Liver (tissue), 9 donors: ENCODE results near the gene DNAH10. TPM values are rescaled to one million over a fixed set of nuclear protein-coding genes. Genes with fewer than 3 reads are reported as not detected.

Experiments
- DNase-seq: peaks from one replicate; pipeline ENCODE4 v3.0.0-alpha.2; 2017; ENCODE audit warnings: low spot score
- H3K27ac ChIP-seq, 2 donors: one replicate each; pipeline ENCODE4 v1.7.0; 2013; ENCODE audit warnings: inconsistent platforms in 2 of 2, low read length in 2 of 2, control low read depth in 1 of 2, low read depth in 1 of 2, mild to moderate bottlenecking in 1 of 2
- H3K27me3 ChIP-seq, 4 donors: one replicate each; pipeline versions ENCODE4 v1.6.1 to v1.7.0; 2013; ENCODE audit warnings: low read length in 3 of 4, inconsistent platforms in 1 of 4, mild to moderate bottlenecking in 1 of 4, moderate library complexity in 1 of 4; ENCODE audit not compliant: control insufficient read depth in 4 of 4, insufficient read depth in 4 of 4
- H3K36me3 ChIP-seq, 4 donors: one replicate each; pipeline versions ENCODE4 v1.6.1 to v1.7.0; 2013; ENCODE audit warnings: low read length in 3 of 4, mild to moderate bottlenecking in 3 of 4, low read depth in 1 of 4, moderate library complexity in 1 of 4; ENCODE audit not compliant: control insufficient read depth in 4 of 4, insufficient read depth in 3 of 4
- H3K4me1 ChIP-seq, 4 donors: one replicate each; pipeline versions ENCODE4 v1.6.1 to v1.7.0; 2013; ENCODE audit warnings: low read length in 3 of 4, mild to moderate bottlenecking in 3 of 4, moderate library complexity in 1 of 4; ENCODE audit not compliant: control insufficient read depth in 4 of 4, insufficient read depth in 4 of 4
- H3K4me3 ChIP-seq, 3 donors: one replicate each; pipeline versions ENCODE4 v1.6.1 to v1.7.0; 2013; ENCODE audit warnings: low read length in 3 of 3, control low read depth in 1 of 3, low read depth in 1 of 3, mild to moderate bottlenecking in 1 of 3
- H3K9ac ChIP-seq, 2 donors: one replicate each; pipeline ENCODE4 v1.7.0; 2013; ENCODE audit warnings: low read length in 2 of 2, mild to moderate bottlenecking in 2 of 2, moderate library complexity in 2 of 2, control low read depth in 1 of 2, low read depth in 1 of 2
- H3K9me3 ChIP-seq, 4 donors: one replicate each; pipeline versions ENCODE4 v1.6.1 to v1.7.0; 2013; ENCODE audit warnings: low read length in 3 of 4; ENCODE audit not compliant: control insufficient read depth in 4 of 4
- CTCF ChIP-seq: fragments of 150-350 bp; IDR thresholded peaks from 2 replicates; pipeline ENCODE4 v1.5.1; 2017; ENCODE audit warnings: improper control_type of control experiment, low read depth, low read length; ENCODE audit not compliant: missing input control
- FOXA1 ChIP-seq: IDR thresholded peaks from 2 replicates; pipeline ENCODE4 v1.6.1; 2016; ENCODE audit warnings: antibody characterized with exemption
- FOXA2 ChIP-seq: IDR thresholded peaks from 2 replicates; pipeline ENCODE4 v1.6.1; 2016; ENCODE audit warnings: antibody characterized with exemption
- GABPA ChIP-seq, 2 donors: IDR thresholded peaks in 1 of 2; conservative IDR thresholded peaks in 1 of 2; 2 replicates each; pipeline ENCODE4 v1.6.1; 2016; ENCODE audit warnings: antibody characterized with exemption in 2 of 2, mild to moderate bottlenecking in 1 of 2, moderate library complexity in 1 of 2
- HNF4G ChIP-seq: IDR thresholded peaks from 2 replicates; pipeline ENCODE4 v1.6.1; 2016; ENCODE audit warnings: antibody characterized with exemption
- JUND ChIP-seq, 2 donors: IDR thresholded peaks; 2 replicates each; pipeline ENCODE4 v1.6.1; 2016; ENCODE audit warnings: antibody characterized with exemption in 2 of 2
- MAX ChIP-seq: IDR thresholded peaks from 2 replicates; pipeline ENCODE4 v1.6.1; 2016; ENCODE audit warnings: antibody characterized with exemption
- RAD21 ChIP-seq, 2 donors: IDR thresholded peaks; 2 replicates each; pipeline ENCODE4 v1.6.1; 2016; ENCODE audit warnings: antibody characterized with exemption in 2 of 2, mild to moderate bottlenecking in 2 of 2
- RXRA ChIP-seq, 2 donors: IDR thresholded peaks; 2 replicates each; pipeline ENCODE4 v1.6.1; 2017 to 2018; ENCODE audit warnings: antibody characterized with exemption in 2 of 2, mild to moderate bottlenecking in 1 of 2
- ZBTB33 ChIP-seq: IDR thresholded peaks from 2 replicates; pipeline ENCODE4 v1.6.1; 2016; ENCODE audit warnings: antibody characterized with exemption
- WGBS: extraction: QIAGEN DNeasy Blood & Tissue Kit; methylation state at CpG from one replicate; pipeline ENCODE4 v1.1.7; 2013; 5-methylcytosine and 5-hydroxymethylcytosine counted together
- polyA plus RNA-seq, 2 donors: library from polyadenylated mRNA; stranded (reverse) in 1 of 2; unstranded in 1 of 2; fragments of 200-250 nt in 1 of 2; fragments of >200 nt in 1 of 2; fragmentation: Nextera tagmentation in 1 of 2; extraction: Ambion mirVana in 1 of 2; gene quantifications; one replicate each; pipeline versions ENCODE4 v1.2.1 to v1.2.3, GENCODE V29; 2013 to 2015
- total RNA-seq, 2 donors: library from RNA; depleted of rRNA; stranded (reverse); fragments of >200 nt; gene quantifications; one replicate each; pipeline ENCODE4 v1.2.3, GENCODE V29; 2014
- donor health status: healthy.
- donor health status: healthy.
- donor health status: healthy.
- donor health status: healthy.
- donor health status: healthy.

Gene DNAH10
- total and polyA plus RNA-seq, 4 donors, result 0.05 to 0.47 (median 0.07) TPM

GRCh38 chr12:123936956-123937706 is 175.0 kb downstream of the DNAH10 start:
- Histone ChIP-seq H3K9ac (no peak overlapping the region), H3K27me3 (no peaks in the 10 kb centered on the region), H3K27ac (peak overlapping the region in 1 of 2 donors; percentile 29), H3K36me3 (peaks cover 5 to 17% (median 7%) of the 10 kb centered on the region in 4 donors), H3K4me1 (peaks cover 0 to 1% (median 0%) of the 10 kb centered on the region in 4 donors), H3K9me3 (peaks cover 0 to 2% (median 0%) of the 10 kb centered on the region in 4 donors), H3K4me3 (no peak overlapping the region)
- no peak for DNase-seq
- TF ChIP-seq GABPA (IDR thresholded peaks at IDR 0.05 in 1 of 2, conservative IDR thresholded peaks at IDR 0.05 in 1 of 2) (no peak), ZBTB33 (no peak), RAD21 (IDR thresholded peaks at IDR 0.05) (no peak), RXRA (IDR thresholded peaks at IDR 0.05) (no peak), HNF4G (no peak), JUND (IDR thresholded peaks at IDR 0.05) (no peak)
- WGBS, result 96% methylated on average over 46 of the region's 46 CpGs

- Histone ChIP-seq H3K36me3 (peaks cover 5 to 17% (median 9%) of the 10 kb centered on the region in 4 donors), H3K4me1 (peaks cover 0 to 1% (median 0%) of the 10 kb centered on the region in 4 donors), H3K9me3 (peaks cover 0 to 3% (median 0%) of the 10 kb centered on the region in 4 donors), H3K9ac (no peak overlapping the region), H3K27me3 (no peaks in the 10 kb centered on the region), H3K27ac (peak overlapping the region in 1 of 2 donors; percentile 29), H3K4me3 (no peak overlapping the region)
- 75% methylated on average over 16 of the region's 16 CpGs for WGBS
- TF ChIP-seq CTCF, result no peak
- TF ChIP-seq MAX, result no peak
- no peak for TF ChIP-seq FOXA2
- TF ChIP-seq FOXA1, result no peak
- no peak for DNase-seq
These were observed 175.8 kb downstream of the DNAH10 start for GRCh38 chr12:123937707-123938591.
